HL-60 (cell line): ENCODE data around the gene AMER2.

ENCODE experiments used
- CTCF ChIP-seq: IDR thresholded peaks from one replicate; pipeline ENCODE4 v1.5.1; 2011; ENCODE audit warnings: low read length, control low read depth, inconsistent platforms; ENCODE audit not compliant: insufficient read depth
- POLR2AphosphoS5 ChIP-seq: IDR thresholded peaks from 2 replicates; pipeline ENCODE4 v1.6.1; 2012; ENCODE audit warnings: low read depth
- TF ChIP-seq, protein P1 (sequence below): IDR thresholded peaks from 2 replicates; pipeline ENCODE4 v1.6.1; 2012; ENCODE audit warnings: low read depth; ENCODE audit not compliant: insufficient replicate concordance

DNA sequence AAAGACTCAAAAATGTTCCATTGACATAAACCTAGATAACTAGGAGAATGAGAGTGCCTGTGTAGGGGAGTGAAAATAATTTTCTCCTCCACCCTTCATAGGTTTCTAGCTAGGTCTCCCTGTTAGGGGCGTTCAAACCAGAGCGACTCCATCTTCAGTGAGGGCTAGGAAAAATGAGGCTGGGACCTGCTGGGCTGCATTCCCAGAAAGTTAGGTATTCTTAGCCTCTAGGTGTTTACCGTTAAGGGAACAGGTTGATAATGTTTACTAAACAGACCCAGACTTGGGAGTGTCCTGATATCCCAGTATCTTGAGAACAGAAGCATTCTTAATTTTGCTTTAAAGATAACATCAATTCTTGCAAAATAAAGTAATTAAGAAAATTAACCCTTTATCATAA lies 56.0 kb downstream of the AMER2 start:
- TF ChIP-seq POLR2AphosphoS5 (no peak), CTCF (no peak)
- TF ChIP-seq, protein P1, sequence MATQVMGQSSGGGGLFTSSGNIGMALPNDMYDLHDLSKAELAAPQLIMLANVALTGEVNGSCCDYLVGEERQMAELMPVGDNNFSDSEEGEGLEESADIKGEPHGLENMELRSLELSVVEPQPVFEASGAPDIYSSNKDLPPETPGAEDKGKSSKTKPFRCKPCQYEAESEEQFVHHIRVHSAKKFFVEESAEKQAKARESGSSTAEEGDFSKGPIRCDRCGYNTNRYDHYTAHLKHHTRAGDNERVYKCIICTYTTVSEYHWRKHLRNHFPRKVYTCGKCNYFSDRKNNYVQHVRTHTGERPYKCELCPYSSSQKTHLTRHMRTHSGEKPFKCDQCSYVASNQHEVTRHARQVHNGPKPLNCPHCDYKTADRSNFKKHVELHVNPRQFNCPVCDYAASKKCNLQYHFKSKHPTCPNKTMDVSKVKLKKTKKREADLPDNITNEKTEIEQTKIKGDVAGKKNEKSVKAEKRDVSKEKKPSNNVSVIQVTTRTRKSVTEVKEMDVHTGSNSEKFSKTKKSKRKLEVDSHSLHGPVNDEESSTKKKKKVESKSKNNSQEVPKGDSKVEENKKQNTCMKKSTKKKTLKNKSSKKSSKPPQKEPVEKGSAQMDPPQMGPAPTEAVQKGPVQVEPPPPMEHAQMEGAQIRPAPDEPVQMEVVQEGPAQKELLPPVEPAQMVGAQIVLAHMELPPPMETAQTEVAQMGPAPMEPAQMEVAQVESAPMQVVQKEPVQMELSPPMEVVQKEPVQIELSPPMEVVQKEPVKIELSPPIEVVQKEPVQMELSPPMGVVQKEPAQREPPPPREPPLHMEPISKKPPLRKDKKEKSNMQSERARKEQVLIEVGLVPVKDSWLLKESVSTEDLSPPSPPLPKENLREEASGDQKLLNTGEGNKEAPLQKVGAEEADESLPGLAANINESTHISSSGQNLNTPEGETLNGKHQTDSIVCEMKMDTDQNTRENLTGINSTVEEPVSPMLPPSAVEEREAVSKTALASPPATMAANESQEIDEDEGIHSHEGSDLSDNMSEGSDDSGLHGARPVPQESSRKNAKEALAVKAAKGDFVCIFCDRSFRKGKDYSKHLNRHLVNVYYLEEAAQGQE = no peak
